Measurements from ENCODE around the gene ALDH3B2. TPM values are rescaled to one million over a fixed set of nuclear protein-coding genes. Genes with fewer than 3 reads are reported as not detected.
A peak's percentile ranks its signal among the peaks of the same experiment; 100 is the strongest.

Gene ALDH3B2
- total and polyA plus RNA-seq, 3 experiments from 2014 or later: not detected

DNA sequence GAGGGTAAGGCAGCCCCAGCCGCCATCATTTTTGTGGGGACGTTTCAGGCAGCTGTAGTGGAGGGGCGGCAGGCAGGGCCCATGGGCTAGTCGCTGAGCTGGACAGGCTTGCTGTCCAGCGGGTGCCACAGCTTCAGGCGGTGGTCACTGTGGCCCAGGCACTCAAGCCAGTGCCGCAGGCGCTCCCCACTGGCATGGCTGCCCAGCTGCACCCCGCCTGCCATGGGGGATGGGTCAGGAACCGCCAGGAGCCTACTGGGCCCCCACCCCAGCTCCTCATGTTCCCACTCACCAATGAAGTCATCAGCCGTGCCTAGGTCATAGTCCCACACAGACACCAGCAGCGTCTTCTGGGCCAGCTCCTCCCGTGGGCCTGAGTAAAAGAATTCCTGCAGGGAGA lies 61.7 kb downstream of the ALDH3B2 start:
- Mint-ChIP-seq H3K4me1 (peaks cover 27 to 56% (median 29%) of the 10 kb centered on the region in 3 donors), H3K27me3 (no peaks in the 10 kb centered on the region), H3K36me3 (peaks cover 0 to 46% (median 2%) of the 10 kb centered on the region in 3 donors), H3K9me3 (no peaks in the 10 kb centered on the region), H3K27ac (peak overlapping the region in 7 of 8 donors; percentile 24 to 99 (median 98)), H3K4me3 (peak overlapping the region in 3 of 7 donors; percentile 25 to 51 (median 45))
- ChIA-PET CTCF (interaction anchor here (4.8 kb wide), 1 partner anchor 16 kb away, joined by 61 read pairs; the partner anchor contains the start of gene NUDT8), POLR2A (no interaction called here)
- Histone ChIP-seq H3K4me3 (ENCODE audit: low read length) (no peak overlapping the region), H3K4me1 (ENCODE audit: insufficient read depth, low read length) (peaks cover 40% of the 10 kb centered on the region), H3K27me3 (ENCODE audit: insufficient read depth, low read length, poor library complexity, severe bottlenecking) (no peaks in the 10 kb centered on the region), H3K36me3 (ENCODE audit: insufficient read depth, low read length) (peaks cover 18% of the 10 kb centered on the region), H3K9me3 (ENCODE audit: low read length) (no peaks in the 10 kb centered on the region), H3K27ac (ENCODE audit: low read depth, low read length) (peak overlapping the region; percentile 86)
- no peak for DNase-seq

Other genes starting within 250 kb of the ALDH3B2 start
- 10 to 100 TPM; 86.0 to 88.4 TPM for gene RPS6KB2, start 246.1 kb downstream of the ALDH3B2 start, total RNA-seq
- 54.0 TPM for gene RPS6KB2, start 246.1 kb downstream of the ALDH3B2 start, polyA plus RNA-seq
- gene PTPRCAP, start 236.9 kb downstream of the ALDH3B2 start, total RNA-seq: 100 to 1,000 TPM; 145 to 163 TPM
- 1,075 TPM for gene PTPRCAP, start 236.9 kb downstream of the ALDH3B2 start, polyA plus RNA-seq
- gene CORO1B, start 231.1 kb downstream of the ALDH3B2 start, total RNA-seq: 10 to 100 TPM; 90.3 to 92.8 TPM
- gene CORO1B, start 231.1 kb downstream of the ALDH3B2 start, polyA plus RNA-seq: 12.2 TPM
- gene GPR152, start 221.9 kb downstream of the ALDH3B2 start, total RNA-seq: not detected
- 0.87 TPM for gene GPR152, start 221.9 kb downstream of the ALDH3B2 start, polyA plus RNA-seq
- gene CABP4, start 219.3 kb downstream of the ALDH3B2 start, total RNA-seq: under 1 TPM; 0.28 to 0.33 TPM
- gene CABP4, start 219.3 kb downstream of the ALDH3B2 start, polyA plus RNA-seq: 0.36 TPM
- gene TMEM134, start 205.4 kb downstream of the ALDH3B2 start, total RNA-seq: 10 to 100 TPM; 49.6 to 57.9 TPM
- 152 TPM for gene TMEM134, start 205.4 kb downstream of the ALDH3B2 start, polyA plus RNA-seq
- gene AIP, start 191.6 kb downstream of the ALDH3B2 start, total RNA-seq: 100 to 1,000 TPM; 160 to 171 TPM
- gene AIP, start 191.6 kb downstream of the ALDH3B2 start, polyA plus RNA-seq: 210 TPM
- 100 to 1,000 TPM in 1 of 2 experiments, 10 to 100 TPM in 1; 94.0 to 109 TPM for gene PITPNM1, start 169.3 kb downstream of the ALDH3B2 start, total RNA-seq
- 49.6 TPM for gene PITPNM1, start 169.3 kb downstream of the ALDH3B2 start, polyA plus RNA-seq
- 10 to 100 TPM; 60.7 to 68.9 TPM for gene CDK2AP2, start 166.5 kb downstream of the ALDH3B2 start, total RNA-seq
- gene CDK2AP2, start 166.5 kb downstream of the ALDH3B2 start, polyA plus RNA-seq: 173 TPM
- gene CABP2, start 151.2 kb downstream of the ALDH3B2 start, total RNA-seq: not detected
- gene CABP2, start 151.2 kb downstream of the ALDH3B2 start, polyA plus RNA-seq: not detected
- gene GSTP1, start 90.8 kb downstream of the ALDH3B2 start, total RNA-seq: 100 to 1,000 TPM; 462 to 474 TPM
- 333 TPM for gene GSTP1, start 90.8 kb downstream of the ALDH3B2 start, polyA plus RNA-seq
- gene NDUFV1, start 67.7 kb downstream of the ALDH3B2 start, total RNA-seq: 100 to 1,000 TPM; 321 to 326 TPM
- gene NDUFV1, start 67.7 kb downstream of the ALDH3B2 start, polyA plus RNA-seq: 140 TPM
- gene NUDT8, start 44.7 kb downstream of the ALDH3B2 start, total RNA-seq: 10 to 100 TPM; 26.2 to 27.9 TPM
- 3.5 TPM for gene NUDT8, start 44.7 kb downstream of the ALDH3B2 start, polyA plus RNA-seq
- gene TBX10, start 34.9 kb downstream of the ALDH3B2 start, total RNA-seq: not detected
- gene TBX10, start 34.9 kb downstream of the ALDH3B2 start, polyA plus RNA-seq: not detected
- under 1 TPM; 0.49 to 0.55 TPM for gene ACY3, start 23.9 kb downstream of the ALDH3B2 start, total RNA-seq
- gene ACY3, start 23.9 kb downstream of the ALDH3B2 start, polyA plus RNA-seq: 0.38 TPM

Data from CD8-positive, alpha-beta memory T cell (primary cell).